CD4-positive, alpha-beta T cell treated with Interleukin-17A for 4 hours (primary cell): ENCODE data around the gene NHS.
"Not testable (repeated sequence)": the region's sequence is repeated elsewhere in the genome, so short reads cannot be mapped to it uniquely, and the experiment has no call there.

Source experiments
- DNase-seq: peaks from one replicate; pipeline ENCODE4 v3.0.0-alpha.2; 2020; ENCODE audit warnings: mixed read lengths

NHS gene

GRCh38 chrX:17553961-17554482 is 179.0 kb downstream of the NHS start:
- DNase-seq, result no peak

GRCh38 chrX:17554914-17555313 is 179.9 kb downstream of the NHS start:
- DNase-seq, result no peak

- no peak for DNase-seq
Observed at GRCh38 chrX:17555846-17556245, 180.8 kb downstream of the NHS start.

GRCh38 chrX:17559728-17560379 is 184.9 kb downstream of the NHS start:
- DNase-seq, result no peak

GRCh38 chrX:17560385-17560784 is 185.4 kb downstream of the NHS start:
- DNase-seq, result no peak

- DNase-seq, result no peak
Observed at GRCh38 chrX:17563076-17563475, 188.1 kb downstream of the NHS start.

GRCh38 chrX:17563515-17563914 is 188.5 kb downstream of the NHS start:
- DNase-seq, result no peak

GRCh38 chrX:17564689-17565409 is 189.8 kb downstream of the NHS start:
- no peak for DNase-seq

- DNase-seq, result no peak
Observed at GRCh38 chrX:17566740-17567139, 191.7 kb downstream of the NHS start.

- DNase-seq, result no peak
Observed at GRCh38 chrX:17567187-17567586, 192.2 kb downstream of the NHS start.

GRCh38 chrX:17567821-17568220 is 192.8 kb downstream of the NHS start:
- DNase-seq, result no peak

GRCh38 chrX:17568804-17569203 is 193.8 kb downstream of the NHS start:
- not testable (repeated sequence) for DNase-seq

- no peak for DNase-seq
Observed at GRCh38 chrX:17579026-17579425, 204.0 kb downstream of the NHS start.

- DNase-seq, result no peak
Observed at GRCh38 chrX:17580539-17581152, 205.6 kb downstream of the NHS start.

- DNase-seq, result no peak
Observed at GRCh38 chrX:17581641-17582040, 206.6 kb downstream of the NHS start.

GRCh38 chrX:17584248-17584681 is 209.3 kb downstream of the NHS start:
- no peak for DNase-seq

- no peak for DNase-seq
Observed at GRCh38 chrX:17585006-17585405, 210.0 kb downstream of the NHS start.

- DNase-seq, result no peak
Observed at GRCh38 chrX:17587366-17587765, 212.4 kb downstream of the NHS start.

- no peak for DNase-seq
Observed at GRCh38 chrX:17588303-17588702, 213.3 kb downstream of the NHS start.

GRCh38 chrX:17590892-17591740 is 216.1 kb downstream of the NHS start:
- DNase-seq, result peak; percentile 6

GRCh38 chrX:17591741-17592110 is 216.7 kb downstream of the NHS start:
- DNase-seq, result no peak

GRCh38 chrX:17592117-17592516 is 217.1 kb downstream of the NHS start:
- DNase-seq, result no peak

GRCh38 chrX:17594693-17595092 is 219.7 kb downstream of the NHS start:
- DNase-seq, result no peak
